Urinary bladder (tissue), 4 donors: ENCODE measurements around the gene EGF. TPM values are rescaled to one million over a fixed set of nuclear protein-coding genes. Genes with fewer than 3 reads are reported as not detected.
"Not testable (repeated sequence)": the region's sequence is repeated elsewhere in the genome, so short reads cannot be mapped to it uniquely, and the experiment has no call there.

ENCODE experiments used
- DNase-seq: peaks from one replicate; pipeline ENCODE4 v3.0.0-alpha.2; 2015; ENCODE audit errors: extremely low spot score
- H3K27ac ChIP-seq: one replicate; pipeline ENCODE4 v1.5.1; 2013; ENCODE audit warnings: low read depth, mild to moderate bottlenecking, moderate library complexity
- H3K36me3 ChIP-seq: one replicate; pipeline ENCODE4 v1.6.1; 2013; ENCODE audit warnings: mild to moderate bottlenecking, moderate library complexity; ENCODE audit not compliant: insufficient read depth
- H3K4me1 ChIP-seq: one replicate; pipeline ENCODE4 v1.6.1; 2013; ENCODE audit warnings: mild to moderate bottlenecking, moderate library complexity; ENCODE audit not compliant: insufficient read depth
- H3K4me3 ChIP-seq: one replicate; pipeline ENCODE4 v1.5.1; 2013; ENCODE audit warnings: low read depth, low read length
- WGBS: extraction: QIAGEN DNeasy Blood & Tissue Kit; methylation state at CpG from one replicate; pipeline ENCODE4 v1.1.7; 2013; 5-methylcytosine and 5-hydroxymethylcytosine counted together
- polyA plus RNA-seq: library from polyadenylated mRNA; stranded (reverse); fragments of 200-250 nt; gene quantifications from one replicate; pipeline ENCODE4 v1.2.3, GENCODE V29; 2013
- total RNA-seq: library from RNA; depleted of rRNA; stranded (reverse); fragments of >200 nt; gene quantifications from one replicate; pipeline ENCODE4 v1.2.3, GENCODE V29; 2014
- donor health status: healthy with polysubstance abuse.
- donor health status: healthy.

EGF gene
- total and polyA plus RNA-seq, 2 donors = 1.6 to 3.0 TPM

DNA sequence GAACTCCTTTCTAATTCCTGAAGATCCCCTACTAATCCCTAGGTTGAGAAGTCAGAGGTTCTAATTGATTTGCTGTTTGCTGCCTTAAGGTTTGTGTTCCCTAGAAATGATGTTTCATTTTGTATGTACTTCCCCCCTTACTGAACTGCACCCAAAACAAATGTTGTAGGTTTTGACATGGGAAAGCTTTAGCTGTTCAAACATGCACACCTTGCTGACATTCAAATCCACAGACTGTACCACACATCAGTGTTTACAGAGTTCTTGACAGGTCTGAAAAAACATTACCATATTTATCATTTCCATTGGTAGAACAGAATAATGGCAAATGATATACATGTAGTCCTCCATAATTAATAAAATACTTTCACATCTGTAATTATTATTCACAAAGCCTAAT, 18.2 kb downstream of the EGF start:
- Histone ChIP-seq H3K4me3 (no peak overlapping the region), H3K36me3 (no peaks in the 10 kb centered on the region), H3K4me1 (no peaks in the 10 kb centered on the region), H3K27ac (no peak overlapping the region)
- no peak for DNase-seq

DNA sequence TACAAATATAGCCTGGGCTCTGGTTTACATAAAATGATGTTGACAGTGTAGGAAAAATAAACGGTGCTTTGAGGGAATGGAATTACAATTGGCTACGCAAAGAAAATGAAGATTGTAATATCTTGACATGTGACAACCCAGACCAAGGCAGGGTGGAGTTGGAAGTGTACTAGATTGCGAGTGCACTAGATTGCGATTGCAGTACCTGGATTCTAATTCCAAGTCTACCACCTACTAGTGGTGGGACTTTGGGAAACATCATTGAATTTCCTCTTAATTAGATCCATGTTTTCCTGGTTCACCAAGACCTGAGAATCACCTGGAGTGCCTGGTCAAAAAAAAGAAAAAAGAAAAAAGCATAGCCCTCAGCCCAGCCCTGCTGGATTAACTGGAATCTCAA, 18.6 kb downstream of the EGF start:
- no peak overlapping the region for H3K27ac ChIP-seq
- H3K36me3 ChIP-seq = no peaks in the 10 kb centered on the region
- no peaks in the 10 kb centered on the region for H3K4me1 ChIP-seq
- no peak for DNase-seq
- no peak overlapping the region for H3K4me3 ChIP-seq
- WGBS = 84% methylated on average over 4 of the region's 4 CpGs

DNA sequence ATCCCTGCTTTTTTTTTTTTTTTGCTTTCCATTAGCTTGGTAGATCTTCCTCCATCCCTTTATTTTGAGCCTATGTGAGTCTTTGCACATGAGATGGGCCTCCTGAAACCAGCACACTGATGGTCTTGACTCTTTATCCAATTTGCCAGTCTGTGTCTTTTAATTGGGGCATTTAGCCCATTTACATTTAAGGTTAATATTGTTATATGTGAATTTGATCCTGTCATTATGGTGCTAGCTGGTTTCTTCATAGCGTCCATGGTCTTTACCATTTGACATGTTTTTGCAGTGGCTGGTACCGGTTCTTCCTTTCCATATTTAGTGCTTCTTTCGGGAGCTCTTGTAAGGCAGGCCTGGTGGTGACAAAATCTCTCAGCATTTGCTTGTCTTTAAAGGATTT, 24.7 kb downstream of the EGF start:
- H3K4me1 ChIP-seq, DNase-seq, H3K36me3 ChIP-seq, H3K4me3 ChIP-seq, H3K27ac ChIP-seq: not testable (repeated sequence)
- 97% methylated on average over 3 of the region's 3 CpGs for WGBS

GRCh38 chr4:109939190-109939589, 26.5 kb downstream of the EGF start:
- 84% methylated on average over 7 of the region's 7 CpGs for WGBS
- H3K27ac ChIP-seq = no peak overlapping the region
- no peak overlapping the region for H3K4me3 ChIP-seq
- no peaks in the 10 kb centered on the region for H3K36me3 ChIP-seq
- DNase-seq = no peak
- H3K4me1 ChIP-seq = no peaks in the 10 kb centered on the region

DNA sequence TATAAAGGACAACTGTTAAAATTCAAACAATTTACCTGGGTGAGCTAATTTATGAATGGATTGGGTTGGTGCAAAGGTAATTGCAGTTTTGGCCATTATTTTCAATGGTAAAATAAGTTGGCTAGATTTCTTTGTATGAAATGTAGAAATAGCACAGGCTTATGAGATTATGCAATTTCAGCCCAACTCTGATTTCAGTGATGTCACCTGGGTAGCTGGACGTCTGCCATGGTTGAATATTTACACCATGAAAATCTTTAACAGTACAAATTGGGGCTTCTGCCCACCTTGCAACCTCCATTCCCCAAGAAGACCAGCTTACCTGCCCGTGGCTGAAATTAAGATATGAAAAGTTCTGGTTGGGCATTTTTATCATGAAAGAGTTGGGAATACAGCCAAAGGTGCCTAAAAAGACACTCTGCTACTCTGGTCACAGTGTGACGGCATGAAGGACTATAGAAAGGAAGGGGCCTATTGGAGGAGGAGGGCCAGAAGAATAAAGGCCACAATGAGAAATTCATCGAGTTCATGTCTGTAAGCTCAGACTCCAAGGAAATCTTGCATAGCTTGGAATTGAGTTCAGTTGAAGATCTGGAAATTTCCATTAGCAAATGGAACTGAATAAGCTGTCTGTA, 29.7 kb downstream of the EGF start:
- Histone ChIP-seq H3K27ac (no peak overlapping the region), H3K36me3 (no peaks in the 10 kb centered on the region), H3K4me1 (no peaks in the 10 kb centered on the region), H3K4me3 (no peak overlapping the region)
- 71% methylated on average over 4 of the region's 4 CpGs for WGBS
- no peak for DNase-seq

DNA sequence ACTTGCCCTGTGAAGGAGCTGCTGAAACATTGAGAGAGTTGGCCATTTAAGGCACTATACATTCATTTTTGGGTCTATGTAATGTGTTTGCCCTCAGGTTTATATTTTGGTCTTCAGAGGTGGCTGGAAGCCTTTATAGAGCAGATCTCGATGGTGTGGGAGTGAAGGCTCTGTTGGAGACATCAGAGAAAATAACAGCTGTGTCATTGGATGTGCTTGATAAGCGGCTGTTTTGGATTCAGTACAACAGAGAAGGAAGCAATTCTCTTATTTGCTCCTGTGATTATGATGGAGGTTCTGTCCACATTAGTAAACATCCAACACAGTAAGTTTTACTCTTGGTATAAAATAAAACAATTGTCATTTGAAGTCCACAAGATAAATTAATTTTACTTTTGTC, 31.1 kb downstream of the EGF start:
- Histone ChIP-seq H3K36me3 (no peaks in the 10 kb centered on the region), H3K27ac (no peak overlapping the region), H3K4me1 (no peaks in the 10 kb centered on the region), H3K4me3 (no peak overlapping the region)
- no peak for DNase-seq
- 79% methylated on average over 2 of the region's 2 CpGs for WGBS

- WGBS = 87% methylated on average over 2 of the region's 2 CpGs
- DNase-seq = no peak
- Histone ChIP-seq H3K4me1 (no peaks in the 10 kb centered on the region), H3K36me3 (no peaks in the 10 kb centered on the region), H3K4me3 (no peak overlapping the region), H3K27ac (no peak overlapping the region)
Observed at GRCh38 chr4:109944591-109944990, 31.9 kb downstream of the EGF start.

GRCh38 chr4:109945056-109945455, 32.4 kb downstream of the EGF start:
- Histone ChIP-seq H3K4me3 (no peak overlapping the region), H3K4me1 (no peaks in the 10 kb centered on the region), H3K36me3 (no peaks in the 10 kb centered on the region), H3K27ac (no peak overlapping the region)
- 69% methylated on average over 4 of the region's 4 CpGs for WGBS
- no peak for DNase-seq

GRCh38 chr4:109946120-109946519, 33.4 kb downstream of the EGF start:
- DNase-seq = no peak
- H3K4me1 ChIP-seq = no peaks in the 10 kb centered on the region
- WGBS = 64% methylated on average over 1 of the region's 1 CpG
- H3K27ac ChIP-seq = no peak overlapping the region
- no peaks in the 10 kb centered on the region for H3K36me3 ChIP-seq
- H3K4me3 ChIP-seq = no peak overlapping the region

- WGBS = 92% methylated on average over 1 of the region's 1 CpG
Observed at GRCh38 chr4:109947457-109947856, 34.8 kb downstream of the EGF start.

GRCh38 chr4:109947918-109948317, 35.2 kb downstream of the EGF start:
- H3K4me1 ChIP-seq = no peaks in the 10 kb centered on the region
- H3K36me3 ChIP-seq = no peaks in the 10 kb centered on the region
- no peak overlapping the region for H3K4me3 ChIP-seq
- H3K27ac ChIP-seq = no peak overlapping the region
- DNase-seq = no peak
- WGBS = 48% methylated on average over 1 of the region's 1 CpG

More at GRCh38 chr4:109947457-109947856, 34.8 kb downstream of the EGF start:
- no peaks in the 10 kb centered on the region for H3K36me3 ChIP-seq
- H3K27ac ChIP-seq = no peak overlapping the region
- DNase-seq = no peak
- no peak overlapping the region for H3K4me3 ChIP-seq
- no peaks in the 10 kb centered on the region for H3K4me1 ChIP-seq

- H3K27ac ChIP-seq, H3K4me3 ChIP-seq, H3K36me3 ChIP-seq, DNase-seq, H3K4me1 ChIP-seq: not testable (repeated sequence)
- 89% methylated on average over 9 of the region's 9 CpGs for WGBS
Observed at GRCh38 chr4:109949099-109949718, 36.5 kb downstream of the EGF start.

GRCh38 chr4:109952612-109953011, 39.9 kb downstream of the EGF start:
- Histone ChIP-seq H3K27ac (no peak overlapping the region), H3K4me3 (no peak overlapping the region), H3K4me1 (no peaks in the 10 kb centered on the region), H3K36me3 (no peaks in the 10 kb centered on the region)
- DNase-seq = no peak
- 63% methylated on average over 1 of the region's 1 CpG for WGBS

DNA sequence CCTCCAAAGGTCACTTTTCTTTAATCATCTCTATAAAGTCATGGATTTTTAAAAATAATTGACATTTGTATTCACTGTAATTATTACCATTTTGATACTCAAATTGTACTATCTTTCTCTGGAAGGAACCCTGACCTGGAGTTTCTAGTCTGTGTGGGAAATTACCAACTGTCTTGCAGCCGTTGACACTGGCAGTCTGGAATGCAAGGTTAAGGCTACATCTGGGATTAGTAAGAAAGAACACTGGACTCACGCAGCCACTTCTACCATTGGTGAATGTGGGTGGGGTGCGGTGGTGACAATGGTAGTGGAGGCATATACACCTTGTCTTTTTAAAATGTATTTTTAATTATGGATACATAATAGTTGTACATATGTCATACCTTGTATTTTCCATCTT, 40.9 kb downstream of the EGF start:
- no peaks in the 10 kb centered on the region for H3K4me1 ChIP-seq
- no peak for DNase-seq
- WGBS = 69% methylated on average over 3 of the region's 3 CpGs

More for the DNA sequence above, 40.9 kb downstream of the EGF start:
- Histone ChIP-seq H3K27ac (no peak overlapping the region), H3K4me3 (no peak overlapping the region), H3K36me3 (no peaks in the 10 kb centered on the region)
